22Rv1 (cell line): ENCODE data around the gene FAM149B1.

Experiments used
- H3K27ac ChIP-seq: fragments of 450-650 bp; 2 replicates; pipeline ENCODE4 v1.5.1; 2017
- ZFX ChIP-seq: fragments of 450-650 bp; IDR thresholded peaks from 2 replicates; pipeline ENCODE4 v1.6.1; 2017; ENCODE audit warnings: antibody characterized with exemption, borderline replicate concordance
- TF ChIP-seq, protein P1 (sequence below): fragments of 450-650 bp; IDR thresholded peaks from 2 replicates; pipeline ENCODE4 v1.5.1; 2017; ENCODE audit warnings: mild to moderate bottlenecking

The FAM149B1 gene

DNA sequence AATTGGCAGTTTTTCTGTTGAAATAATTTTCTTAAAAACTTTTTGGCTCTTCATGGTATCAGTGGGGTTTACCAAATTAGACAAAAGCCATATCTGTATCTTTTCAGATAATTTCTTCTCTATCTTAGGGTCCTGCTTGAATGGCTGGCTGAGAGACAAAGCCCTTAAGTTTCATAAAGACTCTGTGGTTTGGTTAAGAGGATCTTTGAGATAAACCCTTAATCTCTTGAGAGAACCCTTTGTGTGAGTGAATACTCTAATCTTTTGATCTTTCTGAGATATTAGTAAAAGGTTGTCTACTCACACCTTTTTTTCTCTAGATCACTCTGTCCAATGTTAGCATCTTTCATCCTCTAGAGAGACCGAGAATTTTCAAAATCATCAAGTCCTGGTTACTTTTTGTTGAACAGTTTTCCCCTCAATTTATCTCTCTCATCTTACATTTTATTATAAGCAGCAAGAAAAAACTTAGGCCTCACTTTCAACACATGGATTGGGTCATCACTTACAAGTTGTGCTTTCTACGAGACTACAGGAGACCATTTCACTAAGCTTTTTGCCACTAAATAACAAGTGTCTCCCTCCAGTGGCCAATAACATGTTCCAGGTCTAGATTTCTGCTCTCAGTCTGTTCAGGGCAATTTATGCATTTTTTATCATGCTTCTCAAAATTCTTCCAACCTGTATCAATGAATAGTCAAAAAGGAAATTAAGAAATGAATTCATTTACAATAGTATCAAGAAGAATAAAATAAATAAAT is 50.7 kb downstream of the FAM149B1 start:
- no peak overlapping the region for H3K27ac ChIP-seq
- TF ChIP-seq, protein P1, sequence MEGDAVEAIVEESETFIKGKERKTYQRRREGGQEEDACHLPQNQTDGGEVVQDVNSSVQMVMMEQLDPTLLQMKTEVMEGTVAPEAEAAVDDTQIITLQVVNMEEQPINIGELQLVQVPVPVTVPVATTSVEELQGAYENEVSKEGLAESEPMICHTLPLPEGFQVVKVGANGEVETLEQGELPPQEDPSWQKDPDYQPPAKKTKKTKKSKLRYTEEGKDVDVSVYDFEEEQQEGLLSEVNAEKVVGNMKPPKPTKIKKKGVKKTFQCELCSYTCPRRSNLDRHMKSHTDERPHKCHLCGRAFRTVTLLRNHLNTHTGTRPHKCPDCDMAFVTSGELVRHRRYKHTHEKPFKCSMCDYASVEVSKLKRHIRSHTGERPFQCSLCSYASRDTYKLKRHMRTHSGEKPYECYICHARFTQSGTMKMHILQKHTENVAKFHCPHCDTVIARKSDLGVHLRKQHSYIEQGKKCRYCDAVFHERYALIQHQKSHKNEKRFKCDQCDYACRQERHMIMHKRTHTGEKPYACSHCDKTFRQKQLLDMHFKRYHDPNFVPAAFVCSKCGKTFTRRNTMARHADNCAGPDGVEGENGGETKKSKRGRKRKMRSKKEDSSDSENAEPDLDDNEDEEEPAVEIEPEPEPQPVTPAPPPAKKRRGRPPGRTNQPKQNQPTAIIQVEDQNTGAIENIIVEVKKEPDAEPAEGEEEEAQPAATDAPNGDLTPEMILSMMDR: peak; percentile 66
- no peak for TF ChIP-seq ZFX

DNA sequence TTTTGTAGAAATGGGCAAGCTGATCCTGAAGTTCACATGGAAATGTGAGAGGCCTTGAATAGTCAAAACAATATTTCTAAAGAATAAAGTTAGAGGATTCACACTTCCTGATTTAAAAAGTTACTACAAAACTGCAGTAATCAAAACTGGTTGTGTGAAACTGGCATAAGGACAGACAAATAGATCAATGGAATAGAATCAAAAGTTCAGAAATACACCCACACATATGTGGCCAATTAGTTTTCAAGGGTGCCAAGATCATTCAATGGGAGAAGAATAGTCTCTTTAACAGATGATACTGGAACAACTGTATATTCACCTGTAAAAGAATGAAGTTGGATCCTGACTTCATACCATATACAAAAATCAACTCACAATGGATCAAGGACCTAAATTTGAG is 51.5 kb downstream of the FAM149B1 start:
- no peak for TF ChIP-seq ZFX
- TF ChIP-seq, protein P1: no peak
- no peak overlapping the region for H3K27ac ChIP-seq

DNA sequence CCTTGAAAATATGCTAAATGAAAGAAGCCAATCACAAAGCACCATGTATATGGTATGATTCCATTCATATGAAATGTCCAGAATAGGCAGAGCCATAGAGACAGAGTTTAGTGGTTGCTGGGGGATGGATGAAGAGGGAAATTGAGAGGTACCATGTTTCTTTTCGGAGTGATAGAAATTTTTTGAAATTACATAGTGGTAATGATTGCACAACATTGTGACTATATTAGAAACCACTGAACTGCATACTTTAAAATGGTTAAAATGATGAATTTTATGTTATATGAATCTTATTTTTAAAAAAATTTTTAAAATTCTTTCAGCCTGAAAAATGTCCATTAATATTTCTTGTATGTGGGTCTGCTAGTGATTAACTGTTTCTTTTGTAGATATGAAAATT is 53.1 kb downstream of the FAM149B1 start:
- TF ChIP-seq, protein P1: no peak
- no peak for TF ChIP-seq ZFX
- no peak overlapping the region for H3K27ac ChIP-seq

DNA sequence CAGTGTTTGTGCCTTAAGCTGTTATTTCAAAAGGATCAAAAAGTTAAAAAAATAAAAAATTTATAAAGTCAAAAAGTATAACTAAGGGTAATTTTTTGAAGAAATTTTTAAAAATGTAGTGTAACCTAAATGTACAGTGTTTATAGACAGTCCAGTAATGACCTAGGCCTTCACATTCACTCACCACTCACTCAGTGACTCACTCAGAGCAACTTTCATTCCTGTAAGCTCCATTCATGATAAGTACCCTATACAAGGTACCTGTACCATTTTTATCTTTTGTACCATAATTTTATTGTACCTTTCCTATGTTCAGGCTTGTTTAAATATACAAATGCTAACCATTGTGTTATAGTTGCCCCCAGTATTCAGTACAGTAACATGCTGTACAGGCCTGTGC is 57.6 kb downstream of the FAM149B1 start:
- TF ChIP-seq, protein P1: no peak
- no peak for TF ChIP-seq ZFX
- H3K27ac ChIP-seq: no peak overlapping the region

DNA sequence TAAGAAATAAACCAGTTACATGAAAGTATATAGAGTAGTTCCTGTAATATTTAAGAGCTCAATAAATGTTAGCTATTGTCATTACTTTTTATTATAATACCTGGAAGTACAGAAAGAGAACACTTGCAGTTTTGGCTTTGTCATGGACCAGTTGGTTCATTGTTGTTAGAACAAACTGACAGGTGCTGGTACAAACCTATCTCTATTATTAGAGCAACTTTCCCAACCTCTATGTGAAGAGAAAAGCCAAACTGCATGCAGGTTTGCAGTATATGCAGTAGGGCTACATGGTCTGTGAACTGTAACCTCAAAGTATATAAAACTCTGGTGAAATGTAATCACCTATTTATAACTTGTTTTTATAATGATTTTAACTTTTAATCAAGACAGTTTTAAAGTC is 58.7 kb downstream of the FAM149B1 start:
- no peak overlapping the region for H3K27ac ChIP-seq
- no peak for TF ChIP-seq ZFX
- TF ChIP-seq, protein P1: no peak

DNA sequence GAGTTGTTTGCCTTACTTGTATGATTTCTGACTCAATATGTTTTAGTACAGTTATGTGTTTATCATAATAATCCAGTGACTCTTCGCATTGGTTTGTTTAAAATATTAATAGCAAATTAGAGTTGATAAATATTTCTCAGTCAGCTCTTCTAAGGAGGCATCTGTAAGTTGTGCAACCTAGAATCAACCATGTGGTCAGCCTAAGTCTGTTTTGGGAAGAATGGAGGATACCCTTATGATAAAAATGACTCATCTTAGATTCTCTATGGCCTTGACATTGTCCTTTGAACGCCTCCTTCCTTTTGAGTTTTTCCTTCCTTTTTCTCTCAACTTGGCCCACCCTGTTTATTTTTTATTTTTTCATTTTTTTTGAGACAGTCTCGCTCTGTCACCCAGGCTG is 60.3 kb downstream of the FAM149B1 start:
- TF ChIP-seq, protein P1: no peak
- no peak for TF ChIP-seq ZFX
- no peak overlapping the region for H3K27ac ChIP-seq

DNA sequence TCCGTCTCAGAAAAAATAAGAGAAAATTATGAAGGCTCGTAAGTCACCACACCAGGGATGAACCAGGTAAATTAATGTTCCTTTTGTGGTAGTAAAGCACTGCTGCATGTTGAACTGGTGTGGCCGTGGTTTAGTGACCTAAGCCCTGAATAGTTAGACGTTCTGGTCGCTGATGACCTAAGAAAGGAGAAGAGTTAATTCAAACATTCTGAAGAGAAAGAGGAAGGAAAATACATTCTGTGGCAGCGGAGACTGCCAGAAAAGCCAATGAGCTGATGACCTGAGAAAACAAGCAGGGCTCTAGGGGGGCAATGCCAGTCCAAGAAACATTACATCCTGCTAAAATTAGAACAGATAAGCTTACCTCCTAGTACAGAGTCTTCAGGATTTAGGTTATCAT is 61.6 kb downstream of the FAM149B1 start:
- H3K27ac ChIP-seq: no peak overlapping the region
- TF ChIP-seq, protein P1: no peak
- no peak for TF ChIP-seq ZFX
